ENCODE measurements around the gene RXRG. TPM values are rescaled to one million over a fixed set of nuclear protein-coding genes. Genes with fewer than 3 reads are reported as not detected.

RXRG gene
- total RNA-seq, 1 experiment from 2014 or later = not detected

- no peak for DNase-seq (ENCODE audit: low spot score)
These were observed 6.8 kb upstream of the RXRG start for GRCh38 chr1:165451691-165452090.

GRCh38 chr1:165449131-165449530 lies 4.2 kb upstream of the RXRG start:
- DNase-seq (ENCODE audit: low spot score) = no peak

GRCh38 chr1:165445388-165445787 lies 462 bp upstream of the RXRG start:
- no peak for DNase-seq (ENCODE audit: low spot score)

- DNase-seq (ENCODE audit: low spot score) = no peak
These were observed 1.2 kb downstream of the RXRG start for GRCh38 chr1:165443539-165444311.

- no peak for DNase-seq (ENCODE audit: low spot score)
These were observed 2.3 kb downstream of the RXRG start for GRCh38 chr1:165442653-165443052.

- no peak for DNase-seq (ENCODE audit: low spot score)
These were observed 2.9 kb downstream of the RXRG start for GRCh38 chr1:165442053-165442452.

GRCh38 chr1:165441166-165441880 lies 3.6 kb downstream of the RXRG start:
- DNase-seq (ENCODE audit: low spot score) = no peak

GRCh38 chr1:165439330-165439729 lies 5.6 kb downstream of the RXRG start:
- no peak for DNase-seq (ENCODE audit: low spot score)

GRCh38 chr1:165436994-165437393 lies 7.9 kb downstream of the RXRG start:
- no peak for DNase-seq (ENCODE audit: low spot score)

GRCh38 chr1:165435801-165436200 lies 9.1 kb downstream of the RXRG start:
- DNase-seq (ENCODE audit: low spot score) = no peak

- no peak for DNase-seq (ENCODE audit: low spot score)
These were observed 10.6 kb downstream of the RXRG start for GRCh38 chr1:165434281-165434680.

GRCh38 chr1:165431079-165431478 lies 13.8 kb downstream of the RXRG start:
- no peak for DNase-seq (ENCODE audit: low spot score)

- DNase-seq (ENCODE audit: low spot score) = no peak
These were observed 18.2 kb downstream of the RXRG start for GRCh38 chr1:165426745-165427144.

- DNase-seq (ENCODE audit: low spot score) = no peak
These were observed 19.3 kb downstream of the RXRG start for GRCh38 chr1:165425621-165426020.

GRCh38 chr1:165424454-165425216 lies 20.3 kb downstream of the RXRG start:
- DNase-seq (ENCODE audit: low spot score) = no peak

- DNase-seq (ENCODE audit: low spot score) = no peak
These were observed 21.8 kb downstream of the RXRG start for GRCh38 chr1:165423136-165423535.

GRCh38 chr1:165420655-165421054 lies 24.3 kb downstream of the RXRG start:
- DNase-seq (ENCODE audit: low spot score) = no peak

- DNase-seq (ENCODE audit: low spot score) = no peak
These were observed 25.1 kb downstream of the RXRG start for GRCh38 chr1:165419839-165420238.

GRCh38 chr1:165418195-165418594 lies 26.7 kb downstream of the RXRG start:
- DNase-seq (ENCODE audit: low spot score) = no peak

GRCh38 chr1:165416876-165417275 lies 28.1 kb downstream of the RXRG start:
- no peak for DNase-seq (ENCODE audit: low spot score)

GRCh38 chr1:165415068-165415467 lies 29.9 kb downstream of the RXRG start:
- no peak for DNase-seq (ENCODE audit: low spot score)

GRCh38 chr1:165414620-165415019 lies 30.3 kb downstream of the RXRG start:
- DNase-seq (ENCODE audit: low spot score) = no peak

- DNase-seq (ENCODE audit: low spot score) = no peak
These were observed 33.5 kb downstream of the RXRG start for GRCh38 chr1:165411396-165411795.

All from A172 (cell line).